Keratinocyte (primary cell): ENCODE results near the gene CFAP61.

Source experiments
- CTCF ChIP-seq, 3 experiments: IDR thresholded peaks in 1 of 3; conservative IDR thresholded peaks in 1 of 3; optimal IDR thresholded peaks in 1 of 3; 2 replicates in 2 of 3; 3 replicates in 1 of 3; pipeline versions ENCODE3 to v1.5.1; 2011; ENCODE audit warnings: low read length in 3 of 3, mild to moderate bottlenecking in 3 of 3, moderate library complexity in 2 of 3, control low read depth in 1 of 3, inconsistent platforms in 1 of 3; ENCODE audit not compliant: insufficient read depth in 2 of 3; ENCODE audit errors: extremely low read depth in 1 of 3
- EZH2 ChIP-seq: IDR thresholded peaks from one replicate; pipeline ENCODE4 v1.6.1; 2012; ENCODE audit warnings: inconsistent platforms, mild to moderate bottlenecking, low read length, moderate library complexity

- TF ChIP-seq EZH2 (no peak), CTCF (optimal IDR thresholded peaks at IDR 0.05 in 1 of 3, IDR thresholded peaks at IDR 0.05 in 1 of 3, conservative IDR thresholded peaks at IDR 0.05 in 1 of 3; ENCODE audit: extremely low read depth in 1 of 3, insufficient read depth in 2 of 3, low read length in 3 of 3) (no peak)
Measured at GRCh38 chr20:20085071-20085470, 32.7 kb downstream of the CFAP61 start.
